Fibroblast of skin of back (primary cell): Measurements from ENCODE around the gene TCF12.
A peak's percentile ranks its signal among the peaks of the same experiment; 100 is the strongest.

Source experiments
- DNase-seq: peaks from one replicate; pipeline ENCODE4 v3.0.0-alpha.2; 2013

TCF12 gene

DNA sequence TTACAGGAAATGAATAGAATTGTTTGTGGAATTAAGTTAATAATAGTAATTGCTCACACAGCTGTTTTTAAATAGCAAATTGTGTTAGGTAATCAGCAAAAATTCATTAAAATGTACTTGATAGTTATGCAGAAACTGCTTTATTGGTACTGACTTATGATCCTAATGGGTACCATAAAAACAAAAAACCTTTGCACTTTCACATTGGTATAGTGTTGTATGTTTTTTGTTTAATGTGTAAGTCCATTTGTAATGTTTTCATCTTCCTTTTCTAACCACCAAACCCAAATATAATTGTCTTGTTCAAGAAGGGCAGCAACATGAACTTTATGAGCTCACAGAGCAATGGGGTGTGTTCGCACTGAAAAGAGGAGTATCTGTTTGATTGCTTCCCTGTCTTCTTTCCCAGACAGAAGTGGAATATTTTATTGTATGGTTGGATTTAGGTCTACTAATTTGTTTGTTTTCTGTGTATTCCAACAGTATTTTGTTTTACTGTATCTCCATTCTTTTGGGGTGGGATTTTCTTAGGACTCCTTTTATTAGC is 135.8 kb downstream of the TCF12 start:
- DNase-seq = no peak

DNA sequence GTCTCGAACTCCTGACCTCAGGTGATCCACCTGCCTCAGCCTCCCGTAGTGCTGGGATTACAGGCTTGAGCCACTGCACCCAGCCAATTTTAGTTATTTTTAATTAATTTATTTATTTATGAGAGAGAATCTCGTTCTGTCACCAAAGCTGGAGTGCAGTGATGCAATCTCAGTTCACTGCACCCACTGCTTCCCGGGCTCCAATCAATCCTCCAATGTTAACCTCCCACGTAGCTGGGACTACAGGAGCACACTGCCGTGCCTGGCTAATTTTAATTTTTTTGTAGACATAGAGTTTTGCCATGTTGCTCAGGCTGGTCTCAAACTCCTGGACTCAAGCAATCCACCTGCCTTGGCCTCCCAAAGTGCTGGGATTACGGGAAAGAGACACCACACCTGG is 137.9 kb downstream of the TCF12 start:
- no peak for DNase-seq

DNA sequence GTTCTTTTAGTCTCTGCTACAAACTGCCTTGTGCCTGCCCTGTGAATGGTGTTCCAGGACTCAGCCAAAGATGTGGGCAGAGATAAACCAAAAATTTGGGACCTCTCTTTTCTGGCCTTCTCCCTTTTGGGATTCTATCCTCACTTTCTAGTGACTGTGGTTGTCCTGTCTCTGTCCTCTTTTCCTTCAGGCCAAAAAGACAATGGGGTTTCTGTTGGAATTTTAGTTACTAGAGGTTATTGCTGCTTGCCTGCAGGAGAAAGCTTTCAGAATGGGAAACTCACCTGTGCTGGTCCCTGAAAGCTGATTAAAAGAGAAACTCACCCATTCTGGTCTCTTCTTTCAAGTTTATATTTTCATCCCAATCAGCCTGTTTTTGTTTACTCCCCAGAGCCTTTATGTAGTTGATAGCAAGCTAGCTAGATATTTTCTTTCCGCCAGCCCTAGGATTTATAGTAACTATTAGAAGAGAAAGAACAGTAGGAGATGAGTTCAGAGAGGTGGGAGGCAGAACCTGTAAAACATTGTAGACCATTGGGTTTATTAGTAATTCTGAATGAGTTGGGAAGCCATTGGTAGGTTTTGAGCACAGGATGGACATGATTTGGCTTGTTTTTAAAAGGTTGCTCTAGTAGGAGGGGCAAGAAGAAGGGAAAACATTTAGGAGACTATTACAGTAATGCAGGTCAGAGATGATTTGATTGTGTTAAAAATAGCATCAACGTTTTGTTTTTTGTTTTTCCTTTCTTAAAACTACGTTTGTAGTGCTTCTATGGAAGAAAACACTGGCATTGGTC is 138.9 kb downstream of the TCF12 start:
- no peak for DNase-seq

DNA sequence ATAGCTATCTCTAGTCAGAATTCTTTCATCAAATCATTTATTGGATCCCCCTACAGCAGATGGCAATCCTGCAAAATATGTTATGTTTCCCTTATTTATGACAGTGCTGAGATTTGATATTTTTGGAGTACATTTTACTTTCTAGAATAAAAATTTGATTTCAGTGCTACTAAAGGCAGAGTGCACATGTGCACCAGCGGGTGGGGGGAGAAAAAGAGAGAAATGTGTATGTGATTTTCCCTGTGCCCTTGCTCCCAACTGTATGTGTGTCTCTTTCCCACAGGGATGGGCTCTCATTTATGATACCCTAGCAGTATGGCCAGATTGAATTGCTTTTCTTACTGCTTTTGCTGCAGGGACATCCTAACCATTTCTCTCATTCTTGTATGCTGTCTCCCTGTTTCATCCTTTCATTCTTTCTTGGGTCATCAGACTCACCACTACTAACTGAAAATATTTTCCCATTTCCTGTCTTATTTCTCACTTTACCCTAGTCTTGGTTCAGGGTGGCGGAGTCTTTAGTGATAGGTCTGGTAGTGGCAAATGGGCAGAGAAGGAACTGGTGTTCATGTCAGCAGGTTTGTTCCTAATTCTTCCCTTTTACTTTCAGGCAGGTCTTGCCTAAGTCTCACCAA is 140.7 kb downstream of the TCF12 start:
- peak; percentile 65 for DNase-seq

DNA sequence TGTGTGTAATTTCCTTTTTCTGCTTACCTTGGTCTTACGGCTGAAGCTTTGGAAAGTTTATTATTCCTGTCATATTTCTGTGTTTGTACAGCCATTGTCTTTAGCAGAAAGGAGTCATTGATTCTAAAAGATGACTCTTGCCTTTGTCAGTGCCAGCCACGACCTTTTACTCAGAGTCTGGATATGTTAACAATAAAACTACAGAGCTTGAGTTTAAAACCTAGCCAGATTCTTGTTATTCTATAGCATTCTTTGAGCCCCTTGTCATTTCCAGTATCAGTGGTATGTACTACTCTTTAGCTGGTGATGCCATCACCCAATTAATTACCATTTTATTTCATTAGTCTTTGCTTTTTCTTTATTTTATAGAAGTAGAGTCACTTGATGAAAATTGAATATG is 142.4 kb downstream of the TCF12 start:
- peak; percentile 96 for DNase-seq

DNA sequence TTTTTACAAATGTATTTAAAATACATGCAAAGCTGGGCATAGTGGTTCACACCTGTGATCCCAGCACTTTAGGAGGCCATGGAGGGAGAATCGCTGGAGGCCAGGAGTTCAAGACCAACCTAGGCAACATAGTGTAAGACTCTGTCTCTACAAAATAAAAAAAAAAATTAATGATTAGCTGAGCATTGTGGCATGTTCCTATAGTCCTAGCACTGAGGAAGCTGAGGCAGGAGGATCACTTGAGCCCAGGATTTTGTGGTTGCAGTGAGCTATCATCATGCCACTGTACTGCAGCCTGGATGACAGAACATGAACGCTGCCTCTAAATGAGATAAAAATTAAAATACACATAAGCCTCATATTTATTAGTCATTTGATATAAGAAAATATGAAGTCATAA is 142.8 kb downstream of the TCF12 start:
- peak; percentile 48 for DNase-seq

DNA sequence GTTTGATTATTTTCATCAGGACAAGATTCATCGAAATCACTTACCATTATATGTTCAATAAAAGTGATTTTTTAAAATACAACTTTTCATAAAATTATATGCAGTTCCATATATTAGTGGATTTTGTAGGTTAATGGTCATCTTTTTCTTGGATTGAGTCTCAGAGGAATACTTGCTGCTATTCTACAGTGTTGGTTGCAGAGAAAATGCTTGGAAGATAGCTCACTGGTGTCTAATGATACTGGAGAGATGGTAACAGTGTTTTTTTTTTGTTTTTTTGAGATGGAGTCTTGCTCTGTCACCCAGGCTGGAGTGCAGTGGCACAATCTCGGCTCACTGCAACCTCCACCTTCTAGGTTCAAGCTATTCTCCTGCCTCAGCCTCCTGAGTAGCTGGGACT is 143.3 kb downstream of the TCF12 start:
- peak; percentile 68 for DNase-seq

DNA sequence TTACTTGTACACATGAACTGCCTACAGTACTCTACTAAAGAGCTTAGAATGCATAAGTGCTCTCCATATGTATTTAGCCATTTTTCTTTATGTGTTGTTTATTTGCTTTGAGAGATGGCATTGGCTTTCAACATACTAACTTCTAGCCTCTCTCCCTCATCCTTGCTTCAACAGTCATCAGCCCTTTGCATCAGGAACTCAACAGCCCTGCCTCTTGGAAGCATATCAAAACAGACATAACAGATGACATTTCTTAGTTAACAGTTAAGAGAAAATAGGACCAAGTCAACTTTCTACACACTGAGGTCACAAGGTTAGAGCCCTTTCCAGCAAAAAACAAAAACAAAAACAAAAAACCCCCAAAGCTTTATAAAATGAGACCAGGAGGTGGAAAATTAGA is 145.6 kb downstream of the TCF12 start:
- DNase-seq = no peak

DNA sequence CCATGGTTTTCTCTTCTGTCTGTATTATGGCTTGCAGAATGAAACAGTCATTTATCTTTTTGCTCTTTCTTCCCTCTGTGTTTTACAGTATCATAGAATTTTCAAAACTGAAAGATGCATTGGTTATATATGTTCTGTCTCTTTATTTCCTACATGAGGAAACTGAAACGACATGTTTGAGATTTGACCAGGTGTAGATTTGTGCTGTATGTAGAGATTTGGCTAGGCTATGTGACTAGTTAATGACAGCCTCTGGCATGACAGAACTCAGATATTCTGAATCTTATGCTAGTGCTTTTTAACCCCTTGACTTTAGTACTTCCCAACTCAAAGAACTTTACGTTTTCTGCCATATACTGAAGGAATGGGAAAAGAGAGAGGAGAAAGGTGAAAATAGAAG is 151.0 kb downstream of the TCF12 start:
- no peak for DNase-seq

DNA sequence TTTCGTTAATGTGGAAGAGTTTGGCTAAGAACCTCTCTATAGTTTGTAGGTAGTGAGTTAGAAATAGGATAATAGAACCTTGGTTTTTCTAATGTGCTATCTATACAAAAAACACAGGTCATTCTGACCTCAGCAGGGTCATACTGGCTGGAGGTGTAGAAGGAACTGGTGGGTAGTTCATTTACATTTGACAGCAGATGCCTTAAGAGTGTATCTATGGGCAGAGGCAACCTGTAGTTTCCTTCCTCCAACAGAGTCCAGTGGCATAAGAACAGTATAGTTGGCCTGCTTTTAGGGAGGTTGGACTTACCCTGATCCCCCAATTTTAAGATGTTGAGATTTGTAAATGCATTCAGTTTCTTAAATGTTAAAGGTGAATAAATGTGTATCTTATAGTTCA is 152.2 kb downstream of the TCF12 start:
- no peak for DNase-seq

DNA sequence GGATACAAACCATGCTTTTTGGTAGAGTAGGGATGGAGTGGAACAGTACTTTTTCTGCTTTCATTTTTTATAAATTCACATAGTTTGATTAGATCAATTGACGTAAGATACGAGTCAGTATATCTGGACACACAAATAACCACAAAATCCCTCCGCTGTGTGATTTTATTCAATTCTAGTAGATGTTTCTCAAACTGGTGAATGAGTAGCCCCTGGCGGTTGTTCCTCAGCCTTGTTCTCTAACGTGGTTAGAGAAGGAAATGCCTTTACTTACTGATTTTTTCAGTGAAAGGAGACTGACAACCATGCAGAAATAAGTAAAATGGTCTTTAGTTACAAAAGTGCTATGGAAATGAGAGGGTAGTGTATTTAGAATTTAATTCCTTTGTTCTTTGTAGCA is 161.0 kb downstream of the TCF12 start:
- no peak for DNase-seq

DNA sequence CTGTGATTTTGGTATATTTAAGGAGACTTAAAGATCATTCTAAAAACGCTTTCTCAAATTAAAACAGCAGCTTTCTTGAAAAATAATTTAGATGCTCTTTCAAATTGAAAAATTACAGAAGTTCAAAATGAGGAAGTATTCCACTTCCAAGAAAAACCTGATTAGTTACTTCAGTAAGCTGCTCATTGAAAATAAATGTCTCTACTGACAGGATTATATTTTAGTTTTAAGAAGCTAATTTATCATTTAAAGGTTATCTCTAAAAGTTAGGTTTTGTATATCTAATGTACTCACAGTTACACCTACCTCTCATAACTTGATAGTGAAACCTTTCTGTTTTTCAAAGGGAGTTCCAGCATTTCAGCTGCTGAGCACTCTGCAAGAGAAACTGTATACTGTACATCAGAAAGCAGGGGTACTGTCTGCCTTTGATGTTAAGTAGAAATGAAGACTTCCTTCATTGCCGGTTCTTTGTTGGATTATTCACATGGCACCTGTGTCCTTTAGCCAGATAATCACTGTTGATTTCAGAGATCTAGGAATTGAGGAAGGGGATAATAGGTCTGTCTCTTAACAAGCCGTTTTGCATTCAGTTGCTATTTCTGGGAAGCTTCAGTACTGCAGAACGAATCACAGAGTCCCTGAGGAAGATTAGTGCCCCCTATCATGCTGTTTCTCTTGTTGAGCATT is 161.6 kb downstream of the TCF12 start:
- no peak for DNase-seq

DNA sequence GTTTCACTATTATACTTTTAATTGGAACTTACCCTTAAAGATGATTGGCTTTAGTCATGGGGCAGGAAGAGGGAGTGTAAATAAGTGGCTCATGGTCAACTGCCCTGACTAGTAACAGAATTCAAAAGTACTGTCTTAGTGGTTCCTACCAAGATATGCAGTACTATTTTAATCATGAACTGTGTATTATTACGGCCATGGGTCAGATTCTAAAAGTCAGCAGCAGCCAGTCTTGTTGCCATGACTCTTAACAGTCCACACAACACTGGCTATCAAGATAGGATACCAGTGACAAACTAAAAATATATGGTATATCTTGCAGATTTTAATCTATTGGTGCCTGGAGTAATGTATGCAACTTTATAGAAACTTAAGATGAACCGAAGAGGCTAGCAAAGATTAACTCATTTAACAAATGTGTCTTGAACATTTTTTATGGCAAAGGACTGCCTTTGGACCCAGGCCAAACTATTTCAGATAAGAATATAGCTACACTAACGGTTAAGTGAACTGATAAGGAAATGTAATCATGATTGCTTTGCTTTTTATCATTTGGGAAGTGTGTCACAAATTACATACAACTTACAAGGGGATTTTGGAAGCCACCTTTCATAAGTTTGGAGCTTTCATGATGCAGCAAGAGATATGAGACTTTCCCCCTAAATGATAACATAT is 163.7 kb downstream of the TCF12 start:
- no peak for DNase-seq

DNA sequence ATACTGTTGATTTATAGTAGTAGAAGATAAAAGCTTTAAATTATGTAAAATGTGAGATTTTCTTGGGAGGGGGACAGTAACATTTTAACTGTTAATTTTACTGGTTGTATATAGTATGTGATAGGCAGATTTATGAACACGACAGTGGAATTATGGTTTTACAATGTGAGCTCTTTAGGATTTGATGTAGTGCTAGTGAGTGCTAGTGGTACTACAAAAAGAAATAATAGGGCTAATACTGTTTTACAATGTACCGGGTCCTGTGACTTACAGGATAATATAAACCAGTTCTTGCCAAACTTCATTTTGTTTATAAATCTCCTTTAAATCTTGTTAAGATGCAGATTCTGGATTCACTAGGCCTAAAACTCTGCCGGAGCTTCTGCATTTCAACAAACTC is 165.7 kb downstream of the TCF12 start:
- no peak for DNase-seq

DNA sequence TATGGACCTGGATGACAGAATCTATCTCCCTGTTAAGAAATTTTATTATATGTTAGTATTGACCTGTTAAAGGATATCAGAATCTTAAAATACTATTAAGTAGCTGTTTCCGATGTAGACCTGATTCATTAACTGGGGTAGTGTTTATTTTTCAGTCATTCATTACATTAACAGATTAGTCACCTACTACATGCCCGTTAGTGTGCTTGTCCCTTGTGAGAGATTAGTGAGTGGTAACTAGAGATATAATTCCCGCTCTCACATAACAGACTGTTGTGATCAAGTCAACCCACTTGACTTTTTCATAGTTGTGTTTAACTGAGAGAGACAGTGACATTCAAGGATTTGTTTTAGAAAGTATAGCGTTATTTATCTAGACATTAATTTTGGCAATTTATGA is 166.8 kb downstream of the TCF12 start:
- DNase-seq = no peak

DNA sequence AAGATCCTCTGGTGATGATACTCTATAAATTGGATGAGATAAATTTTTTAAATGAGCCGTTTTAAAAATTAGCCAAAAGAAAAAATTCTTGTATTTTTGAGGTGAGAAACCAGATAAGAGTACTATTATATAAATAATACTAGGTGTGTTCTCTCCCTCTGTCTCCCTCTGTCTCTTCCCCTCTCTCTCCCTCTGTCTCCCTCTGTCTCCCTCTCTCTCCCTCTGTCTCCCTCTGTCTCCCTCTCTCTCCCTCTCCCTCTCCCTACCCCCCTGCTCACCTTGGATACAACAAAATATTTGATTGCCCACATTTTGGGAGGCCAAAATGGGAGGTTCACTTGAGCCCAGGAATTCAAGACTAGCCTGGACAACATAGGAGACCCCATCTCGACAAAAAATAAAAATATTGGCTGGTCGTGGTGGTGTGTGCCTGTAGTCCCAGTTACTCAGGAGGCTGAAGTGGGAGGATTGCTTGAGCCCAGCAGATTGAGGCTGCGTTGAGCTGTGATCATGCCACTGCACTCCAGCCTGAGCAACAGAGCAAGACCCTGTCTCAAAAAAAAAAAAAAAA is 168.5 kb downstream of the TCF12 start:
- DNase-seq = no peak

DNA sequence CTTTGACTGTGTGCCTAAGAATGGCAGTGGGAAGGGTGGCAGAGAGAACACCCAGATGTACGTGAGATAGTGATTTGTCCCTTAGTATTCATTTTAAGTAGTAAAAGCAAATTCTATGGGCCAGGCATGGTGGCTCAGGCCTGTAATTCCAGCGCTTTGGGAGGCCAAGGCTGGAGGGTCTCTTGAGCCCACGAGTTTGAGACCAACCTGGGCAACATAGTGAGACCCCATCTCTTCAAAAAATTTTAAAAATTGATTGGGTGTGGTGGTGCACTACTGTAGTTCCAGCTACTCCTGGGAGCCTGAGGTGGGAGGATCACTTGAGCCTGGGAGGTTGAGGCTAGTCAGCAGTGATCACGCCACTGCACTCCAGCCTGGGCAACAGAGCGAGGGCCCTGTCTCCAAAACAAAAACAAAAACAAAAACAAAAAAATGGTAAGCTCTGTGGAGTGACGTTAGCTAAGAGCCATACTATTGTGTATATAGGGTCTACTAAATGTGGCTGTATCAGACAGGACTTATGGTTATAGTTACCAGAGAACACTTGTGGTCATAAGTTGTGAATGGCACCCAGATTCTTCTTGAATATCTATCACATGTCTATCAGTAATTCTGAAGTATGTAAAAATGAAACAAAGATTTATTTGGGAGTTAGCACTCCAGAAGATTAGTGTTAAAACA is 171.5 kb downstream of the TCF12 start:
- no peak for DNase-seq

DNA sequence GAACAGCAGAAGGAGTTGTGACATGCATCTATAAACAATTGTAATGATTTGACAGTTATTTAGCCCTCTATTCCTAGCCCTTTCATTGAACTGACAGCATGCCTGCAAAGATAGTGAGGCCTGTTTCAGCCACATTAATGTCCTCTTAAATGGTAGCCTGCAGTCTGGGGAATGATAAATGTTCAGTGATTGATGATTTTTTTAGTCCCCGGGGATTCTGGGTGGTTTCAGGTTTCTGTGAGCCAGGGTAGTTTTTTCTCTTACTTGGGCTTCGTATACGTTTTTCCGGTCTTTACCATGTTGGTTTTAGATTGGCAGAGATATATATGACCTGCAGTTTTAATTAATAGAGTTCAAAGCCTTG is 172.0 kb downstream of the TCF12 start:
- DNase-seq = peak; percentile 6

DNA sequence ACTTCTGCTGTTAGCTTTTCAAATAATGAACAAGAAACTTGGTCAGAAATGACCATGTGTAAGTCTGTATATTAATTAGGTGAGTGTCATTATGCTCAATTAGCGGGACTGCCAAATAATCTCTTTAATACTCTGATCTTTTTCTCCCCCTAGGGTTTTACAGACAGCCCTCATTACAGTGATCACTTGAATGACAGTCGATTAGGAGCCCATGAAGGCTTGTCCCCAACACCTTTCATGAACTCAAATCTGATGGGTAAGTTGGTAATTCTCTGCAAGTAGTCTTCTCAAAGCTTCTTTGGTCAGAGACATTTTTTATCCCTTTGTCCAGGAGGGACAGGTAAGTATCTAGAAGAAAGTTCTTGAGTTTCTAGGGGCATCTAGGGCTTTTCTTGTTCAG is 173.2 kb downstream of the TCF12 start:
- DNase-seq = no peak

DNA sequence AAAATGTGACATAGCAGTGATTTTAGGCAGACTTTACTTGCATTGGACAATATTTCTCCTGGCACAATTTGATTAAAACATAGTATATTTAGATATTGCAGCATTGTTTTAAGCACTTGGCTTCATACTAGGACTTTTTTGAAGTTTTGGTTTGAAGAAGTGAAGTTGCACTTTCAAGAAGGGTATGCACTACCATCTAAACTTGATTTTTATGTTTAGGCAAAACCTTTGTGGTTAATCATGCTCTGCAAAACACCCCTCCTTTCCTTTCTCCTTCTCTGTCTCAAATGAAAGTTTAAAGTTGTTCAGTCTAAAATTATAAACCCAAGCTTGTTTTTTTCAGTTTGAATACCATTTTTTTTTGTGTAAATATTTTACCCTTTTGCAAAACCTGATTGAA is 173.8 kb downstream of the TCF12 start:
- no peak for DNase-seq

DNA sequence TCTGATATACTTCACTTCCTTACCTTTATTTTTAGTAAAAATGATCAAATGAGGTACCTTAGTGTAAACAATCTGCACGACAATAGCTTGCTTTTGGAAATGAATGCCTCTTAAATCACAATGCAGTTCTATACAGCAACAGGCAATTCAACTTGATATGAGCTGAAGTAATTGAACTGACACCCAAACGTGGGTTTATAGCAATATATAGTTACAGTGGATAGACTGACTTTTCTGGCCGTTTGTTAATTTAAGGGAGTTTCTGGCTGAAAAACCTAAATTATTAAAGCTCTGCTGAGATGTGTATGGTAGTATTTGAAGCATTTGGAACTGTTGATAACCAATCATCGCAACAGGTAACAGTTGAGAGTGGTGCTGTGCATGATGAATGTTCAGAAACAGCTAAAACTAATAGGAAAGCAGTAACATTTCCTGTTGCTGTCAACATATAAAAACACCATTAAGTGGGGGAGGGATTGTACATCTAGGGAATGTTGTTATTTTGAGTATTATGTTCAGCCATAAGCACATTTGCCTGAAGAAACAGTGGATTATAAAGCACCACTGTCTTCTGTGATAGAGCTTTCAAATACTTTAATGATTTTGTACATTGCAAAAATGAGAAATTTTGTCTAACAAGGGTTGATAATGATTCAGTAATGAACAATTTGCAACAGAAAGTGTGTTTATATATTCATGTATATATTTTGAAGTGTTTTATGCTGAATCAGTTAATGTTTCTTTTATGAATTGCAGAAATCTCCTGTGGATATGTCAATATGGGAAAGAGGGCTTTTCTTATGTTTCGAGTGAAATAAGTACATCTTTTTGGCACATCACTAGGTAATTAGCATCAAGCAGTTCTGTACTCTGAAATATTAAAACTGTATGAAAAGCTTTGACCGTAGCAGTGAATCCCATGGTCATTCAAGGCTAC is 176.1 kb downstream of the TCF12 start:
- DNase-seq = no peak
